Inferior parietal cortex (tissue), 1 donor: Measurements from ENCODE around the gene OR1S1.
"Not testable (repeated sequence)": the region's sequence is repeated elsewhere in the genome, so short reads cannot be mapped to it uniquely, and the experiment has no call there.

Experiments
- DNase-seq: peaks from one replicate; pipeline ENCODE4 v3.0.0-alpha.2; 2016; ENCODE audit errors: extremely low spot score

Gene OR1S1

DNA sequence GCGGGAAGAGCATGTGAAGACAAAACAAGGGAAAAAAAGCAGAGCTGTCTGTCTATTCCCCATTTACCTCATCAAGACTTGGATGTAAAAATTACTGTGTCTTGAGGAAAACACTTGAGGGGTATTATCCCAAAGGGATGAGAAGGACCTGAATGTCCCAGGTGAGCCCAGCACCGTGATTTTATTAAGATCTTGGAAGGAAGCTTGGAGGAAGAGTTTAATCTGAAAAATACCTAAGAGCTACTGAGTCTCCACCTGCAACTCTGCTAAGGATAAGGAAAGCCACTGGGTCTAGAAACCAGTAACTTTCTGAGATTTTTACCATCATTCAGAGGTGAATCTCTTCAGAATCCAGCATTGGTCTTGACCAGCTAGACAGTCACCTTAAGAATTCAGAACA, at the start of gene OR1S1:
OR1S1 (plus strand) TSS at position 301 of the 400 bp plus-strand sequence.
- DNase-seq, result not testable (repeated sequence)

DNA sequence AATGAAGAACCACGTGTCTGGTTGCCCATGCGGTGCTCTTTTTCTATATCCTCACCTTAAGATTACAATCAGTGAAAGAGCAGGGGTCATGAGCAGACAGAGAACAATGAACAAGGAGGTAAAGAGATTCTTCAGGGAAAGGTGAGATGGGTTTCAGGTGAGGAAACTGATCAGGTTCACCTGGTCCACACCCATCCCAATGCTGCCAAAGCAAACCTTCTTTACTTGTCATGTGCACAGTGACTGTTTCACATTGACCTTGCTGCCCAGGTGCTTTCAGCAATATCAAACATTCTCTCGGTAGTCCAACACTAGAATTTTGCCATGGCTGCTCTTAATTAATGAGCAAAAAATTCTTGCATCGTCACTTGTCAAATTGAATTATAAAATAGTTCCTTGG, 48.1 kb upstream of the OR1S1 start:
- DNase-seq, result no peak

DNA sequence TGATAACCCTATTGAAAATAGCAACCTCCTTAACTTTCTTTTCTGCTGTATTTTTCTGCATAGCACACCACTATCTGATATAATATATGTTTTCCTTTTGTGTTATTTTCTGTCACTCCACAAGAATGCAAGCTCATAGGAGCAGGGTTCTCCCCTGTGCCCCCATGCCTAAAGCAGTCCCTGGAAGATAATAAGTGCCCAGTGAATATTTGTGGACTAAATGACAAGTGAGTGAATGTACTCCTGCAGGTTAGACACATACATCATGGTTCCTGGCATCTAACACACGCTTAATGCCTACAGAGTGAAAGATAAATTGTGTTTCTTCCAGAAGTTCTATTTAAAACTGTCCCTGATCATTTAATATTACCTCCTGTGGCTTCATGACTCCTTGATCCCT, 47.5 kb upstream of the OR1S1 start:
- no peak for DNase-seq

DNA sequence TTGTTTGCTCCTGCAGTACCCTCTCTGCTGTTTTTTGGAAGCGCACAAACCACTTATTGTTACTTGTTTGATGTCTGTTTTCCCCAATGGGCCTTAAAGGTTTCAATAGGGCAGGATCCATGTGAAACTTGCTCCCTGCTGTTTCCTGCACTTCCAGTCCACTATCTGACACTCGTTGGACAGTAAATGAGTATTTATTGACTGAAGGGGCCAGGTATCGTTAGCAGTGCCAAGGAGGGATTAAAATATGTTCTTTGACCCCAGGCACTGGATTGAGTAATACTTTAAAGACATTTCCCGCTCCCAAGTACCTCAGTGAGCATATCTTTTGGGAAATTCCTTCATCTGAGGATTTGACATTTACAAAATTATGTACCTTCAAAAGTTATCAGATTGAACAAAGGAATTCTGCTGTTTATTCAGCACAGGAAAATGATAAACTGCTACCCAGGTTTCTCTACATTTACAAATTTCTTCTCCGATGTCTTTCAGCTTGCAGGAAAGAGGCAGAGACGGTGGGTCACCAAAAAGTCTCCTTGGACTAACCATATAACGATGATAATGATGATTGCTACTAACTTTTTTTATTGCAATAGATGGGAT, 46.9 kb upstream of the OR1S1 start:
- no peak for DNase-seq

DNA sequence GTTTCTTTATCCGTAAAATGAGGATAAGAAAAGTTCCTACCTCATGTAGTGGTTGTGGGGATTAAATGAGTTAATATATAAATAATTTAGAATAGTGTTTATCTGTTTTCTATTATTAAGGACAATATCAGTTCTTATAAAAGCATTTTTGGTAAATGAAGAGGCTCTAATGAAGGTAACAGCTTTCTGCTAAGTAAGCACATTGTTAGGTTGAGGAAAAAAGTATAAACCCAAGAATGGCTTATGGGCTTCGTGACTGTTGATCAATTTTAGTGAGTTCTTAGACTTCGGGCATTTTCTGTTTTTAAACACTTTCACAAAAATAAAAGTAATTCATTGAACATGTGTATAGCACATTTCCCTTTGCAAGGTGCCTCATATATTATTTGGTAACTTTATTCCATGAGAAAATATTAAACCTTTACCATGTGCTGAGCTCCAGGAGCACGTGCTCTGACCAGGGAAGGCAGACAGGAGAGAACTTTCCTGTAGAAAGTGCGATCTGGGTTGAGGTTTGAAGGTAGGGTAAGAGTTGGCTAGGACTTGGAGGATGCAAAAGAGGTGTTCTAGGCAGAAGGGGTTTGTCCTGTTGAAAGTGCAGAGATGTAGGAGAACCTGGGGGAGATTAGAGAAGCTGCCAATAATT, 35.0 kb upstream of the OR1S1 start:
- no peak for DNase-seq

DNA sequence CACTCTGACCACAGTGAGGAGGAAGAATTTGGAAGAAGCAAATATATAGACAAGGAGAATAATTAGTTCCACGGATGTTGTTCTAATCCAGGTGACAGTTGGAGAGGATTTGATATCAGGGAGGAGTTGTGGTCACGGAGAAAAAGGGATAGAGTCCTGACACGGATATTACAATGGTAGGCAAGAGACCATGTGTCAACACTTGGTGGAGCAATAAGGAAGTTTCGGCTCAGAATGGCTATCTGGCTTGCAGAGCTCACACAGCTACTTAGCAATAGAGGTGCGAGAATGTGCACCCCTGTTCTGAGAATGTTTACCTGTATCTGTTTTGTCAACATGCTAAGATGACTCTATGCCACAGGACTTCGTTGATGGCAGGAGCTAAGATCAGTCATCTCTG, 34.1 kb upstream of the OR1S1 start:
- no peak for DNase-seq

DNA sequence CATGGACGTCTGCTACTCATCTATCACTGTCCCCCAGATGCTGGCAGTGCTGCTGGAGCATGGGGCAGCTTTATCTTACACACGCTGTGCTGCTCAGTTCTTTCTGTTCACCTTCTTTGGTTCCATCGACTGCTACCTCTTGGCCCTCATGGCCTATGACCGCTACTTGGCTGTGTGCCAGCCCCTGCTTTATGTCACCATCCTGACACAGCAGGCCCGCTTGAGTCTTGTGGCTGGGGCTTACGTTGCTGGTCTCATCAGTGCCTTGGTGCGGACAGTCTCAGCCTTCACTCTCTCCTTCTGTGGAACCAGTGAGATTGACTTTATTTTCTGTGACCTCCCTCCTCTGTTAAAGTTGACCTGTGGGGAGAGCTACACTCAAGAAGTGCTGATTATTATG, 32.9 kb upstream of the OR1S1 start:
- no peak for DNase-seq

DNA sequence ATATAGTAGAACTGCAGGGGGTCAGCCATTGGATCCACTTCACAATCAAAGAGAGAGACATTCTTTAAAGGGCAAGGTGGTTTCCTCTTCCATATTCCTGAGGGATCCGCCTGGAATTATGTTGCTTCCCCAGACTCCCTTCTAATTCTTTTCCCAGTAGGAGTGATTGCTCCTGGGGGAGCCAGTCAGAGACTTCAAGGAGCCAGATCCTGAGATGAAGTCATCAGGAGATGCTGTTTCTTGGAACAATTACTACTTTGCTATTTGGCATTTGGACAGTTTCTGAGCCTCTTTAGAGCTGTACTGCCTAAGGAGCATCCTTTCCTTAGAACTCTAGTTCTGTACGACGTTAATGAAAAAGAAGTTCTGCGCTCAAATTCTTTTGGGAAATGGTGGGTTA, 25.6 kb upstream of the OR1S1 start:
- DNase-seq, result no peak

DNA sequence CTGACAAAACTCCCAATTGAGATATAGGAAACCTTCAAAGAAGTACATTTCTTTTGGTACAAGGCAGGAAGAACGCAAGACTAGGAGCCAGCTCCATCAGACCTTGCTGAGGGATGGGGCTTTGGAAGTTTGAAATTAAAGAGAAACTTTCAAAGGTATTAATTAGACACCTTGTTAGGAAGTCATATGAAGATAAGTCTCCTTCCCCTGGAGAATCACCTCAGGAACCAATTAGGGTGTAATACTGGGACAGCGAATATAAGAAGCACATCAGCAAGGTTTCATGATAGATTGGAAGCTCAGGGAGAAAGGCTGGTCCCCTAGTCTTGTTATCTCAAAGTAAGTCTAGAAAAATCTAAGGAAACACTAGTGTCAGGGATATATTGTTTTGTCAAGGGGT, 23.8 kb upstream of the OR1S1 start, which contains the start of gene OR9Q2:
OR9Q2 (plus strand) TSS at position 301 of the 400 bp plus-strand sequence. CDS start 1,421 bp downstream, outside the sequence.
- no peak for DNase-seq

DNA sequence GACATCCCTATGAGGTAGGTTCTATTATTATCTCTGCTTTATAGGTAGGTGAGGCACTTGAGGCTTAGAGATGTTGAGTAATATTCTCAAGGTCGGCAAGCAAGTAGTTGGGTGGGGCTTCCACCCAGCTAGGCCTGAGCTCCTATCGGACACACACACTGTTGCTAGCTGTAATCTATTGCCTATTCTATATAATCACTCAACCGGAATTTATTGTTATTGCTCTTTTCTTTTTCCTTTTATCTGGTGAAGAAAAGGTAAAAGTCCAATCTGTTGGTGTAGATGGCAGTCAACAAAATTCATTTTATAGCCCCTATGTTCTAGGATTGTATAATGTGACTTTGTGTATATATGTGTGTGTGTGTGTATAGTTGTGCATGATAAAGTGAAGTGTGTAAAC, 20.3 kb upstream of the OR1S1 start:
- no peak for DNase-seq

DNA sequence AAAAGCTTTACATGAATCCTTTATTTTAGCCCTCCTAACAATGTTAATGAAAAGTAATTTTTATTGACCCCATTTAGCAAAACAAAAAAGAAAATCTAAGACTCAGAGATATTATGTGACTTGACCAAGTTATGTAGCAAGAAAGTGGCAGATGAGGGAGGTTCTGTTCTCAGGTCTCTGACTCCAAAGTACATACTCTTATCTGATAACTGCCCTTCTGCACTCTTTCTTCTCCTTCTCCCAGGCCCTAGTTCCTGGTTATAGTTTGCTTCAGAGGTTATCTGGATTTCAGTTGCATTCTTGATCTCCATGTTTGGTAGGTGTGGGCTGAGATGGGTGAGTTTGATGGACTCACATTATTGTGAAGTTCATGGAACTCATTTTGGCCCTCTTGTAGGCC, 19.1 kb upstream of the OR1S1 start:
- no peak for DNase-seq

DNA sequence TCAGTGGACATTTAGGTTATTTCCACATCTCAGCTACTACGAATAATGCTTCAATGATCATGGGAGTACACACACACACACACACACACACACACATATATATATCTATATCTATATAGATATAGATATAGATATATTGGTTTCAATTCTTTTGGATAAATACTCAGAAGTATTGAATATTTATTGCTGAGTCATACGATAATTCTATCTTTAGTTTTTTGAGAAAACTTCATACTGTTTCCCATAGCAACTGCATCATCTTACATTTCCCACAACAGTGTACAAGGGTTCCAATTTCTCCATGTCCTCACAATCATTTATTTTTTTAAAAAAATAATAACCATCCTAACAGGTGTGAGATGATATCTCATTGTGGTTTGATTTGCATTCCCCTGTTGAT, 16.6 kb upstream of the OR1S1 start:
- DNase-seq, result no peak

DNA sequence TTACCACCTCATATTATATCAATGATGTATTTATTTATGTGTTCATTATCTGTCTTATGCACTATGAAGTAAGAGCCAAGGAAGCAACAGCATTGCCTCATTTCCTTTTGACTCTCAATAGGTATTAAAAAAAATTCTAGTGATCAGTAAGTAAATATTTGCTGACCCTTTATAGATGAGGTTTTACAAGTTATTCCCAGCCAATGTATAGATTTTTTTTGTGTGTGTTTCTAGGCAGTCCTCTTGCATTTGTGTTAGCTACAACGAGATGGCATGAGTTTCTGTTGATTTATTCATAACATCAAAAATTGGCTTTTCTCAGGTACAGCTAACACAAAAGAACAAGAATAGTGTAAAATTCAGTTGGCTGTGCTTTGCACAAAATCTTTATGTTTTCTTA, 13.2 kb upstream of the OR1S1 start:
- no peak for DNase-seq

DNA sequence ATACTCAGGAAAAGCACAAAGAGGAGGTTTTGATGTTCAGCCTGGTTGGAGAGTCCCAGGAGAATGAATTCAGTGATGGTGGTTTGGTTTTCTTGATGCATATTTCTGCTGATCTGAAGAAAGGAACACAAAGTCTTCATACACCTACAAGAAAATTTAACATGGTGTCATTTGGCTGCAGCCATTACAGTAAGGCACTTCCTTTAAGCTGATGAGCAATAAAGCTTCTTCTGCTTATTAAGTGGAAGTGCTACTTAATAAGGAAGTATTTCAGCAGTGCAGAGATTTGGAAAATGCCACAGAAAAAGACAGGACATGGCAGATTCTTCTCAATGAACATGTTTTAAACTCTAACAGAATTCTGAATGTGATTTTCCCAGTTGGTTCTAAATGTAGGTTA, 8.5 kb upstream of the OR1S1 start, which contains the start of gene OR1S2:
OR1S2 (minus strand) TSS at position 101 of the 400 bp plus-strand sequence; CDS start at position 101, 0 bp downstream.
- DNase-seq, result no peak

DNA sequence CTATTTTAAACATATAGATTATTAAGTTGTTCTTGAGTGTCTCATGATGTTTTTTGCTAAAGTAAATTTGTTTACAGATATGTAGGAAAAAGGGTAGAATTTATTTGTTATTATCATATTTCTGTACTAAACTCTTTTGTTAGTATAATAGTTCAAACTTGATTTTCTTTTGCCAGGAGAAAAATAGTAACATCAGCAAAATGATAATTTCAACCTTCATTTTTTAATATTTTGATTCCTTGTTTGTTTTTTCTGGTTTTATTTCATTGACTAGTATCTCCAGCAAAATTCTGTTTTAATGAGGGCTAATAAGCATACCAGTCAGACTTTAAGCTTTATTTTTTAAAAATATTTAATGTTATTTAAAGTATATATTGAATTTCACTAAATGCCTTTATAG, 4.0 kb downstream of the OR1S1 start:
- DNase-seq, result no peak

DNA sequence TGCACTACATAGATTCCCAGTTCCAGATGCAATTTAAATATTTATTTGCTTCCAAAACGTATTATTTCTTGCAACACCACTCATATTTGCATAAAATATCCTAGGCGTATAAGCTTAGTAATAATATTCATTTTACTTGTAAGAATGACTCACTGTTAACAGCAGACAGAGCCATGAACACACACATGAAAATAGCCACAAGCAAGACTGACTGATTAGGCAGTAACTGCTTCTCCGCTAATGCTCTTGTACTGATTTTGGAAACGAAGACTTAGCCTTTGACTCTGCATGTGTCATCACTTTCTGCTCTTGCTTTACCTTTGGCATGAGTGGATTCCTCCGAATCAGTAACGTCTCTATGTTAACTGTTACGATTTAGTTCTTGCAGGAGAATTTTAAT, 10.2 kb downstream of the OR1S1 start:
- DNase-seq, result no peak

DNA sequence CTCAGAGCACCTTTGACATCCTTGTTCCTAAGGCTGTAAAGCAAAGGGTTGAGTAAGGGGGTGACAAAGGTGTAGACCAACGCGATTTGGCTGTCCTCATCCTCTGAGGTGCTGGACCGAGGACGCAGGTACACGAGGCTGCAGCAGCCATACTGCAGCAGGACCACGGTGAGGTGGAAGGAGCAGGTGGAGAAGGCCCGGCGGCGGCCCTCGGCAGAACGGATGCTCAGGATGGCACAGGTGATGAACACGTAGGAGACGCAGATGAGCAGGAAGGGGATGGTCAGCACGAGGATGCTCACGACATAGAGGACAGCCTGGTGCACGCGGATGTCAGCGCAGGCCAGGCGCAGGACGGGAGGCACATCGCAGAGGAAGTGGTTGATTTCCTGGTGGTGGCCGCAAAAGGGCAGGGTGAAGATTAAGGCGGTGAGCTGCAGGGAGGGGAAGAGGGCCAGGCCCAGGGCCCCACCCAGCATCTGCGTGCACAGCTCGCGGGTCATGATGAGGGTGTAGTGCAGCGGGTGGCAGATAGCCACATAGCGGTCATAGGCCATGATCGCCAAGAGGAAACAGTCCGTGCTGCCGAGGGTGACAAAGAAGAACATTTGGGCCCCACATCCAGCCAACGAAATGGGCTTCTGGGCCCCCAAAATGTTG, 15.6 kb downstream of the OR1S1 start:
- no peak for DNase-seq

DNA sequence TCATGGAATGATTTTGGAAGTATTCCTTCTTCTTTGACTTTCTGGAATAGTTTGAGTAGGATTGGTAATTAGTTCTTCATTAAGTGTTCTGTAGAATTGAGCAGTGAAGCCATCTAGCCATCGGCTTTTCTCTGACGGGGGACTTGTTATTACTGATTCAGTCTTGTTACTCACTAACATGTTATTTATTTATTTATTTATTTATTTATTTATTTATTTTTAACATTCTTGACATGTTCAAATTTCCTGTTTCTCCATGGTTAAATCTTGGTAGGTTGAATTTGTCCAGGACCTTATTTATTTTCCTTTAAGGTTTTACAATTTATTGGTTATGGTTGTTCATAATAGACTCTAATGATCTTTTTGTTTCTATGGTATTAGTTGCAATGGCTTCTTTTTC, 31.4 kb downstream of the OR1S1 start:
- no peak for DNase-seq

DNA sequence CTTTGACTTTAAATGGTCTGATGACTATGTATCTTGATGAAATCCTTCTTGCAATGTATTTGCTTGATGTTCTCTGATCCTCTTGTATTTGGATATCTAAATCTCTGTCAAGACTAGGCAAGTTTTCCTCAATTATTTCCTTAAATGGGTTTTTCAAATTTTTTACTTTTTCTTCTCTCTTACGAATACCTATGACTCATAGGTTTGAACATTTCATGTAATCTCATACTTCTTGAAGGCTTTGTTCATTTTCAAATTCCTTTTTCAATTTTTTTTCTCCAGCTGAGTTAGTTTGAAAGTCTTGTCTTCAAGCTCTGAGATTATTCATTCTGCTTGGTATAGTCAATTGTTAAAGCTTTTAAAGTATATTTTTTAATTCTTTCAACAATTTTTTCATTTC, 42.4 kb downstream of the OR1S1 start:
- no peak for DNase-seq

DNA sequence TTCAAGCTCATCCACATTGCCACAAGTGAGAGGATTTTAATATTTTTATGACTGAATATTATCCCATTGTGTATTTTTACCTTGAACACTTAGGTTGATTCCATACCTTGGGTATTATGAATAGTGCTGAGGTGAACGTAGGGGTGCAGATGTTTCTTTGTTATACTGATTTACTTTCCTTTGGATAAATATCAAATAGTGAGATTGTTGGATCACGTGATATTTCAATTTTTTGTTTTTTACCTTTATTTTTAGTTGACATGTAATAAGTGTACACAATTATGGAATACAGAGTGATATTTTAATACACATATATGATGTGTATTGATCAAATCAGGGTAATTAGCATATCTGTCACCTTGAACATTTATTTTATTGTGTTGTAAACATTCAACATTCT, 47.5 kb downstream of the OR1S1 start:
- DNase-seq, result no peak
